Measurements from ENCODE around the gene TCN1.
A peak's percentile ranks its signal among the peaks of the same experiment; 100 is the strongest.
"Not testable (repeated sequence)": the region's sequence is repeated elsewhere in the genome, so short reads cannot be mapped to it uniquely, and the experiment has no call there.

Gene TCN1, protein sequence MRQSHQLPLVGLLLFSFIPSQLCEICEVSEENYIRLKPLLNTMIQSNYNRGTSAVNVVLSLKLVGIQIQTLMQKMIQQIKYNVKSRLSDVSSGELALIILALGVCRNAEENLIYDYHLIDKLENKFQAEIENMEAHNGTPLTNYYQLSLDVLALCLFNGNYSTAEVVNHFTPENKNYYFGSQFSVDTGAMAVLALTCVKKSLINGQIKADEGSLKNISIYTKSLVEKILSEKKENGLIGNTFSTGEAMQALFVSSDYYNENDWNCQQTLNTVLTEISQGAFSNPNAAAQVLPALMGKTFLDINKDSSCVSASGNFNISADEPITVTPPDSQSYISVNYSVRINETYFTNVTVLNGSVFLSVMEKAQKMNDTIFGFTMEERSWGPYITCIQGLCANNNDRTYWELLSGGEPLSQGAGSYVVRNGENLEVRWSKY

DNA sequence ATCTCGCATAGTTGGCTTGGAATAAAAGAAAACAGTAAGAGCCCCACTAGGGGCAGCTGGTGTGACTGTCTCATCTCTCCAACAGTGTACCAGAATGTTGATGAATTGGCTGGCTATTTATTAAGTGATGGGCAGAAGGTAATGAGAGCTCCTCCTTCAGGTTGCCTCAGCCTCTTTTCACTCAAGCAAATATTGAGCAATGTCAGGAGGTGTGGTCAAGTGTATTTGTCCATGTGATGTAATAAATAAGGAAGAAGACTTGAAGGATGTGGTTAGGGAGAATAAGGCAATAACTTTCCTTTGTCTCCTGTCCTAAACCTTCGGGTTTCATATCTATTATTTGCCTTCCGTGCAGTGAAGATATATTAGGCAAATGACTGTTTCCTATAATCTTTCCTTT is at the start of gene TCN1:
TCN1 (minus strand) TSS at position 91 of the 400 bp plus-strand sequence; CDS start at position 74, 17 bp downstream.
- DNase-seq (ENCODE audit: low read depth) = peak; percentile 93
- peak; percentile 79 for TF ChIP-seq MYC (IDR thresholded peaks at IDR 0.05; ENCODE audit: low read depth, low read length)
- no peak for TF ChIP-seq POLR2A (IDR thresholded peaks at IDR 0.05; ENCODE audit: extremely low read depth, insufficient read length)
- TF ChIP-seq, protein P1, sequence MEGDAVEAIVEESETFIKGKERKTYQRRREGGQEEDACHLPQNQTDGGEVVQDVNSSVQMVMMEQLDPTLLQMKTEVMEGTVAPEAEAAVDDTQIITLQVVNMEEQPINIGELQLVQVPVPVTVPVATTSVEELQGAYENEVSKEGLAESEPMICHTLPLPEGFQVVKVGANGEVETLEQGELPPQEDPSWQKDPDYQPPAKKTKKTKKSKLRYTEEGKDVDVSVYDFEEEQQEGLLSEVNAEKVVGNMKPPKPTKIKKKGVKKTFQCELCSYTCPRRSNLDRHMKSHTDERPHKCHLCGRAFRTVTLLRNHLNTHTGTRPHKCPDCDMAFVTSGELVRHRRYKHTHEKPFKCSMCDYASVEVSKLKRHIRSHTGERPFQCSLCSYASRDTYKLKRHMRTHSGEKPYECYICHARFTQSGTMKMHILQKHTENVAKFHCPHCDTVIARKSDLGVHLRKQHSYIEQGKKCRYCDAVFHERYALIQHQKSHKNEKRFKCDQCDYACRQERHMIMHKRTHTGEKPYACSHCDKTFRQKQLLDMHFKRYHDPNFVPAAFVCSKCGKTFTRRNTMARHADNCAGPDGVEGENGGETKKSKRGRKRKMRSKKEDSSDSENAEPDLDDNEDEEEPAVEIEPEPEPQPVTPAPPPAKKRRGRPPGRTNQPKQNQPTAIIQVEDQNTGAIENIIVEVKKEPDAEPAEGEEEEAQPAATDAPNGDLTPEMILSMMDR (IDR thresholded peaks at IDR 0.05; ENCODE audit: low read depth, low read length) = no peak
- TF ChIP-seq, protein P2, sequence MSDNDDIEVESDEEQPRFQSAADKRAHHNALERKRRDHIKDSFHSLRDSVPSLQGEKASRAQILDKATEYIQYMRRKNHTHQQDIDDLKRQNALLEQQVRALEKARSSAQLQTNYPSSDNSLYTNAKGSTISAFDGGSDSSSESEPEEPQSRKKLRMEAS (IDR thresholded peaks at IDR 0.05; ENCODE audit: low read depth, low read length) = peak; percentile 73
- peak within 1 kb of the TSS; percentile 12 for H3K4me3 ChIP-seq (ENCODE audit: low read depth, low read length)

DNA sequence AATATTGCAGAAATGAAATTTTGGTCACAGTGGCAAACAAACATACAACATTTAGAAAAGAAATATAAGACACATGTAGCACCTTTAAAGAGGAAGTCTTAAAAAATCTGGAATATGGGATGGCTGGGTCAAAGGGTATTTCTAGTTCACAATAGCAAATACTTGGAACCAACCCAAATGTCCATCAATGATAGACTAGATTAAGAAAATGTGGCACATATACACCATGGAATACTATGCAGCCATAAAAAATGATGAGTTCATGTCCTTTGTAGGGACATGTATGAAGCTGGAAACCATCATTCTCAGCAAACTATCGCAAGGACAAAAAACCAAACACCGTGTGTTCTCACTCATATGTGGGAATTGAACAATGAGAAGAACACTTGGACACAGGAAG is 37.3 kb upstream of the TCN1 start:
- not testable (repeated sequence) for DNase-seq (ENCODE audit: low read depth); H3K4me3 ChIP-seq (ENCODE audit: low read depth, low read length)

DNA sequence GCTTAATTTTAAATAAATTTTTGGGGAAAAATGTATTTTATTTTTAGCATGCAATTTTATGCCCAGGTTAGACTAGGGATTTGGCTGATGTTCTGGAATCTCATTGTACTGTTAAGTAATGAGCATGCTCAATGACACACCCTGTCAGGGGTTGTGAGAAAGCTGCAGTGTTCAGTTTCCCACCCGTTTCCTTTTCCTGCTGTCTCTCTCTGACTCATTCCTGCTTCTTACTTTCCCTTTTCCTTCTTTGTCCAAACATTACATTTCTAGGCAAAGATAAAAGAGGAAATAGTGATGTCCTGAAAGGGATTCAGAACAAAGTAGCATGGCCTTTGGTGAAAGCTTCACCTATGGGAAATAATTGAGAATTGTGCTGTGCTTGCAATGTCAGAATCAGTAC is 35.0 kb upstream of the TCN1 start:
- DNase-seq (ENCODE audit: low read depth) = peak; percentile 9
- no peak overlapping the region for H3K4me3 ChIP-seq (ENCODE audit: low read depth, low read length)

DNA sequence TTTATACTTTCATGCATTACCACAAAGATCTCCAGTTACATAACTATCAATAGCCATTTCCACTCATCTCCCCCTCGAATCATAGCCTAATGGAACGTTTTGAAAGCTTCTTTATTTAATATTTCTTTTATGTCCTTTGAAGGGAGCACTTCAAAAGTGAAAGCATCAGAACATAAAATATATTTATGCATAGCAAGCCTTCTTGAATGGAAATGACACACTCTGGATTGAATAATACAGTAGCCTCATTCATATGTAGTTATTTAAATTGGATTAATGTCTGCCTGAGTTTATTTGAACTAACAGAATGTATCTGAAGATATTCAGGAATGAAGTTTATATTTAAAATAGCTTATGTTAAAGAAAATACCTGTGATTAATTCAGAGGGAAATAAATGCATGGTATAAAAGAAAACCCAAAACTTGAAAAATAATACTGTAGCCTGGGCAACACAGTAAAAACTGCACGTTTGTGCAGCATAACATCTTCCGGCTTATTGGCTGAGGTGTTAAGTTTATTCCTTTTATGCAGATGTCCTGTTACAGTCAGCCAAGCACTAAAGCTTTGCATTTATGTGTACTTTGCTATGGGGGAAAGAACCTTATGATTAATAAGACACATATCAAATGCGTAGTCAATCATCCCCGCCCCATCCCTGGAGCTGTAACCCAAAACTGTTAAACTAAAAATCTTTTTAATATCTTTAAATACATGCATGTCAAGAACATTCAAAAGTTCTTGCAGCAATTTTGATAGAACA is 34.3 kb upstream of the TCN1 start:
- no peak for DNase-seq (ENCODE audit: low read depth)
- TF ChIP-seq, protein P1 (IDR thresholded peaks at IDR 0.05; ENCODE audit: low read depth, low read length) = no peak
- TF ChIP-seq MYC (IDR thresholded peaks at IDR 0.05; ENCODE audit: low read depth, low read length) = no peak
- no peak for TF ChIP-seq POLR2A (IDR thresholded peaks at IDR 0.05; ENCODE audit: extremely low read depth, insufficient read length)
- TF ChIP-seq, protein P2 (IDR thresholded peaks at IDR 0.05; ENCODE audit: low read depth, low read length) = no peak
- no peak overlapping the region for H3K4me3 ChIP-seq (ENCODE audit: low read depth, low read length)

More for the DNA sequence above, 35.0 kb upstream of the TCN1 start:
- TF ChIP-seq POLR2A (IDR thresholded peaks at IDR 0.05; ENCODE audit: extremely low read depth, insufficient read length) = no peak
- TF ChIP-seq, protein P1 (IDR thresholded peaks at IDR 0.05; ENCODE audit: low read depth, low read length) = no peak
- TF ChIP-seq, protein P2 (IDR thresholded peaks at IDR 0.05; ENCODE audit: low read depth, low read length) = no peak
- TF ChIP-seq MYC (IDR thresholded peaks at IDR 0.05; ENCODE audit: low read depth, low read length) = no peak

DNA sequence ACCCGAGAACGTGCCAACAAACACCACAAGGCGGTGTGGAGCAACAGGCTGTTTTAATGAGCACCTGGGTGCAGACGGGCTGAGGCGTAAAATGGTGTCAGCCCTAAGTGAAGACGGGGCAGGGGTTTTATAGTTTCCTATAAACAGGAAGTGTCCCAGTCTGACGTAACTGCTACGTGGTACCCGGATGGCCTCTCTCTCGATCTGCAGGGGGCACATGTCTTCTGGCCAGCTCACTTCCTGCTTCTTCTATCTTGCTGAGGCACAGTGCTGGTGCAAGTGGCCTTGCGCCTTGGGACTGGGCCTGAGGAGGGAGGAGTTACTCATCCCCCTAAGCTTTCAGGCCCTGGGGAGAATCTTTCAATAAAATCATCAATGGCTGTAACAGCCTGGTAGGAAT is 33.2 kb upstream of the TCN1 start:
- H3K4me3 ChIP-seq (ENCODE audit: low read depth, low read length) = no peak overlapping the region
- peak; percentile 77 for DNase-seq (ENCODE audit: low read depth)
- 0 out of 2 replicates have a peak, but pooled peaks have one; percentile 15 for TF ChIP-seq MYC (IDR thresholded peaks at IDR 0.05; ENCODE audit: low read depth, low read length)
- TF ChIP-seq, protein P1 (IDR thresholded peaks at IDR 0.05; ENCODE audit: low read depth, low read length) = no peak
- TF ChIP-seq, protein P2 (IDR thresholded peaks at IDR 0.05; ENCODE audit: low read depth, low read length) = peak; percentile 23; the same call in 1 of the 2 replicates
- TF ChIP-seq POLR2A (IDR thresholded peaks at IDR 0.05; ENCODE audit: extremely low read depth, insufficient read length) = no peak

DNA sequence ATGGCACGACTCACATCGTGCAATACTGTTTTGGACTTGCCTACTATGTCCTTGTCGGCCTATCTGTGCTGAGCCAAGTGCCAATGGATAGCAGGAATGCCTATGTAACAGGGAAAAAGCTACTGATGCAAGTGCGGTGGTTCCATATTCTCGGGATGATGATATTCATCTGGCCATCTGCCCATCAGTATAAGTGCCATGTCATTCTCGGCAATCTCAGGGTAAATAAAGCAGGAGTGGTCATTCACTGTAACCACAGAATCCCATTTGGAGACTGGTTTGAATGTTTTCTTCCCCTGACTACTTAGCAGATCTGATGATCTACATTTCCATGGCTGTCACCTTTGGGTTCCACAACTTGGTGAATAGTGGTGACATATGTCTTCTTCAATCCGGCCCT is 32.4 kb upstream of the TCN1 start:
- TF ChIP-seq, protein P1 (IDR thresholded peaks at IDR 0.05; ENCODE audit: low read depth, low read length) = no peak
- TF ChIP-seq, protein P2 (IDR thresholded peaks at IDR 0.05; ENCODE audit: low read depth, low read length) = no peak
- TF ChIP-seq MYC (IDR thresholded peaks at IDR 0.05; ENCODE audit: low read depth, low read length) (no peak), POLR2A (IDR thresholded peaks at IDR 0.05; ENCODE audit: extremely low read depth, insufficient read length) (no peak)
- H3K4me3 ChIP-seq (ENCODE audit: low read depth, low read length) = no peak overlapping the region
- DNase-seq (ENCODE audit: low read depth) = no peak

All from NB4 (cell line).